NCI-H187 (cell line): ENCODE measurements around the gene TEN1.
"Not testable (repeated sequence)": the region's sequence is repeated elsewhere in the genome, so short reads cannot be mapped to it uniquely, and the experiment has no call there.

Source experiments
- DNase-seq, 2 experiments: peaks; one replicate each; lab custom pipeline; 2025; lab: John Stamatoyannopoulos, UW

The TEN1 gene

GRCh38 chr17:76027159-76027839 is 48.3 kb downstream of the TEN1 start, which contains the start of gene EVPL:
TSS of gene EVPL (minus strand) at chr17:76027306. CDS start at chr17:76027198, 108 bp downstream.
- DNase-seq, result no peak

- DNase-seq, result no peak
These were observed 53.2 kb downstream of the TEN1 start for GRCh38 chr17:76032073-76032779.

GRCh38 chr17:76032780-76033108 is 53.7 kb downstream of the TEN1 start:
- no peak for DNase-seq

- DNase-seq, result no peak
These were observed 54.1 kb downstream of the TEN1 start for GRCh38 chr17:76033139-76033538.

GRCh38 chr17:76034428-76035350 is 55.6 kb downstream of the TEN1 start:
- DNase-seq, result no peak

- DNase-seq, result no peak
These were observed 57.6 kb downstream of the TEN1 start for GRCh38 chr17:76036497-76037261.

- DNase-seq, result no peak
These were observed 59.0 kb downstream of the TEN1 start for GRCh38 chr17:76038050-76038449.

- DNase-seq, result no peak
These were observed 60.1 kb downstream of the TEN1 start for GRCh38 chr17:76039121-76039520.

GRCh38 chr17:76040376-76040775 is 61.3 kb downstream of the TEN1 start:
- no peak for DNase-seq

- DNase-seq, result not testable (repeated sequence)
These were observed 63.8 kb downstream of the TEN1 start for GRCh38 chr17:76042868-76043267.

GRCh38 chr17:76044475-76045007 is 65.5 kb downstream of the TEN1 start:
- DNase-seq, result not testable (repeated sequence)

- no peak for DNase-seq
These were observed 67.0 kb downstream of the TEN1 start for GRCh38 chr17:76046064-76046463.

GRCh38 chr17:76048025-76048605 is 69.1 kb downstream of the TEN1 start:
- no peak for DNase-seq

GRCh38 chr17:76048711-76049110 is 69.7 kb downstream of the TEN1 start:
- no peak for DNase-seq

GRCh38 chr17:76049239-76049638 is 70.2 kb downstream of the TEN1 start:
- DNase-seq, result no peak

- DNase-seq, result no peak
These were observed 70.9 kb downstream of the TEN1 start for GRCh38 chr17:76049836-76050537.
